Measurements from ENCODE around the gene PASD1. TPM values are rescaled to one million over a fixed set of nuclear protein-coding genes. Genes with fewer than 3 reads are reported as not detected.
"Not testable (repeated sequence)": the region's sequence is repeated elsewhere in the genome, so short reads cannot be mapped to it uniquely, and the experiment has no call there.

The PASD1 gene
- total RNA-seq, 1 donor from 2014 or later, result not detected

DNA sequence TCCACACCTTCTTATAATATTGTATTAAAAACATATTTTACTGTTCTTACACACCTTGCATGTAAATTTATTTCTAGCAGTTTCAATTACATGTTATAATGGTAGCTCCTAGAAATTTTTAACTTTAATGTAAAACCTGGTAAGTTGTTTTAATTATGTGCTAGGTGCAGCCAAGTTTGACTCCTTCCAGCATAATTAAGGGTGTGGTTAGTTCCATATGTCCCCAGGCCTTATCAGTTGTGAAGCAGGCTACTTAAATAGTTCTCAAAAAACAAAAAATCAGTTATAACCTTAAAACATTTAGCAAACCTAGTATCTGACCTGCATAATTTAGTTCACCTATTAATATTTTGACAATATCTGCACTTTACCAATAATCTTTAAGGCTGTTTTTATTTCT lies 26.9 kb upstream of the PASD1 start:
- Histone ChIP-seq H3K9me3 (replicated peaks) (no peaks in the 10 kb centered on the region), H3K4me3 (no peak overlapping the region)
- intact Hi-C loops (cut with micrococcal nuclease), result no loop called here

DNA sequence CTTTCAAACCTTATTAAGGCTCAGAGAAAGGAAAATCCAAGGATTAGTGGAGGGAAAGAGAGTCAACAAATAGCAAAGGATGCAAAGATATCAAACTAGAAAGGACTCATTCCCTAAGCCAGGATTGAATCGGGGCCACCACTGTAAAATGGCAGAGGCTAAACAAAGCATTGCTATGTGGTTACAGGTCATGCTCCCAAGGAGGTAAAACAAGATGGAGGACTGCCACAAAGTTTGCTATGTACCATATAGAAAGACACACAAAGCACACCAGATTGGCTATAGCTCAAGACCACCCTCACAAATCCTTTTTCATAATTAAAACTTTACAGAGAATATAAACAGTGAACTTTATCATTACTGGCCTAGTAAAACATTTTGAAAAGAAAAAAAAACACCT lies 25.9 kb upstream of the PASD1 start:
- intact Hi-C loops (cut with micrococcal nuclease), result no loop called here
- Histone ChIP-seq H3K36me3 (no peaks in the 10 kb centered on the region), H3K4me1 (no peaks in the 10 kb centered on the region), H3K4me3 (no peak overlapping the region), H3K27ac (replicated peaks) (no peak overlapping the region), H3K9me3 (replicated peaks) (no peaks in the 10 kb centered on the region), H3K27me3 (ENCODE audit: low read depth) (no peaks in the 10 kb centered on the region)
- no peak for DNase-seq
- TF ChIP-seq, protein P1, sequence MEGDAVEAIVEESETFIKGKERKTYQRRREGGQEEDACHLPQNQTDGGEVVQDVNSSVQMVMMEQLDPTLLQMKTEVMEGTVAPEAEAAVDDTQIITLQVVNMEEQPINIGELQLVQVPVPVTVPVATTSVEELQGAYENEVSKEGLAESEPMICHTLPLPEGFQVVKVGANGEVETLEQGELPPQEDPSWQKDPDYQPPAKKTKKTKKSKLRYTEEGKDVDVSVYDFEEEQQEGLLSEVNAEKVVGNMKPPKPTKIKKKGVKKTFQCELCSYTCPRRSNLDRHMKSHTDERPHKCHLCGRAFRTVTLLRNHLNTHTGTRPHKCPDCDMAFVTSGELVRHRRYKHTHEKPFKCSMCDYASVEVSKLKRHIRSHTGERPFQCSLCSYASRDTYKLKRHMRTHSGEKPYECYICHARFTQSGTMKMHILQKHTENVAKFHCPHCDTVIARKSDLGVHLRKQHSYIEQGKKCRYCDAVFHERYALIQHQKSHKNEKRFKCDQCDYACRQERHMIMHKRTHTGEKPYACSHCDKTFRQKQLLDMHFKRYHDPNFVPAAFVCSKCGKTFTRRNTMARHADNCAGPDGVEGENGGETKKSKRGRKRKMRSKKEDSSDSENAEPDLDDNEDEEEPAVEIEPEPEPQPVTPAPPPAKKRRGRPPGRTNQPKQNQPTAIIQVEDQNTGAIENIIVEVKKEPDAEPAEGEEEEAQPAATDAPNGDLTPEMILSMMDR (IDR thresholded peaks at IDR 0.05; ENCODE audit: borderline replicate concordance), result no peak

More for the DNA sequence above, 26.9 kb upstream of the PASD1 start:
- TF ChIP-seq, protein P1 (IDR thresholded peaks at IDR 0.05; ENCODE audit: borderline replicate concordance), result no peak
- H3K36me3 ChIP-seq, result no peaks in the 10 kb centered on the region
- no peaks in the 10 kb centered on the region for H3K4me1 ChIP-seq
- DNase-seq, result no peak
- no peak overlapping the region for H3K27ac ChIP-seq (replicated peaks)
- no peaks in the 10 kb centered on the region for H3K27me3 ChIP-seq (ENCODE audit: low read depth)

DNA sequence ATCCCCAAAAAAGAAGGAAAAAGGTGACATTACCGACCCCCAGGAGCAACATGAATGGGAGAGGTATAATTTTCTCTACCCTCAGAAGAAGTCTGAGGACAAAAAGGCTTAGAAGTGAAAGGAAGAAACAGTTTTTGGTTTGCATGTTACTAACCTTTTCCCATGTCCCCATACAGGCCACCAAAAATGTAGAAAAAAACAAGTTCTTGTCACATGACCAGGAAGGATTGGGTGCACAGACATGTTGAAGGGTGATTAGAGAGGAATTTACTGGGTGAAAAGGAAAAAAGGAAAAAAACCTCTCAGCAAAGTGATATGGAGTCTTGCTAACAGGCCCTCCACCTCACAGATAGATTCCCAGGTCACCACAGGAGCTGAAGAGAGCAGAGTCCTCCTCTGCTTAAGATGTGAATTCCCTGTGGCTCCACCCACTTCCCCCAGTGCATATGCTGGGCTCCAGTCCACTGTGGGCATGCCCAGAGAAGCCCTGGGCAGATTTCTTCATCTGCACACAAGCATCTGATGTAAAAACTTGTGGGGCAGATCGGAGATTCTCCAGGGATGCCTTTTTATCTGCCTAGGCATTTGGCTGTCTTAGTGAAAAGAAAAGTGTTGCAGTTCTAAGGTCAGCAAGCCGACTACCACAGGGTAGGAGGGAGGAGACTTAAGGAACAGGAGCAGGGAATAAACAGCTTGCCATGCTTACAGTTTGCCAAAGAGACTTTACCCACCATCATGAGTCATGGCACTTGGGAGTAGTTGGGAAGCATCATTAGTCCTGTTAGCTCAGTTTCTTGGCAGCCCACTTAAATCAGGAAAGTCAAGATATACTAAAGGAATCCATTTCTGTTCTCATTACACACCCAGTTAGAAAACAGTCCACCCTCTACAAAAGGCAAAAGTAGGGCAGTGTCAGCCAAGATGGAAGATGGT lies 25.0 kb upstream of the PASD1 start:
- no peak for DNase-seq
- H3K36me3 ChIP-seq, result no peaks in the 10 kb centered on the region
- H3K4me3 ChIP-seq, result no peak overlapping the region
- intact Hi-C loops (cut with micrococcal nuclease), result no loop called here
- H3K27ac ChIP-seq (replicated peaks), result no peak overlapping the region
- TF ChIP-seq, protein P1 (IDR thresholded peaks at IDR 0.05; ENCODE audit: borderline replicate concordance), result no peak
- no peaks in the 10 kb centered on the region for H3K4me1 ChIP-seq
- no peaks in the 10 kb centered on the region for H3K27me3 ChIP-seq (ENCODE audit: low read depth)
- H3K9me3 ChIP-seq (replicated peaks), result no peaks in the 10 kb centered on the region

DNA sequence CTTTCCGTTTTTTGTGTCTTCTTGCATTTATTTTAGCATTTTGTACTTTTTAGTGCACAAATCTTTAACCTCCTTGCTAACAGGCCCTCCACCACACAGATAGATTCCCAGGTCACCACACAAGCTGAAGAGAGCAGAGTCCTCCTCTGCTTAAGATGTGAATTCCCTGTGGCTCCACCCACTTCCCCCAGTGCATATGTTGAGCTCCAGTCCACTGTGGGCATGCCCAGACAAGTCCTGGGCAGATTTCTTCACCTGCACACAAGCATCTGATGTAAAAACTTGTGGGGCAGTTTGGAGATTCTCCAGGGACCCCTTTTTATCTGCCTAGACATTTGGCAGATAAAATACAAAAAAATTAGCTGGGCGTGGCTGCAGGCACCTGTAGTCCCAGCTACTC lies 19.8 kb upstream of the PASD1 start:
- Histone ChIP-seq H3K9me3 (replicated peaks) (no peaks in the 10 kb centered on the region), H3K27ac (replicated peaks) (no peak overlapping the region), H3K4me3 (no peak overlapping the region), H3K4me1 (no peaks in the 10 kb centered on the region), H3K36me3 (no peaks in the 10 kb centered on the region), H3K27me3 (ENCODE audit: low read depth) (peaks cover 5% of the 10 kb centered on the region)
- no peak for DNase-seq
- intact Hi-C loops (cut with micrococcal nuclease), result no loop called here
- TF ChIP-seq, protein P1 (IDR thresholded peaks at IDR 0.05; ENCODE audit: borderline replicate concordance), result no peak

DNA sequence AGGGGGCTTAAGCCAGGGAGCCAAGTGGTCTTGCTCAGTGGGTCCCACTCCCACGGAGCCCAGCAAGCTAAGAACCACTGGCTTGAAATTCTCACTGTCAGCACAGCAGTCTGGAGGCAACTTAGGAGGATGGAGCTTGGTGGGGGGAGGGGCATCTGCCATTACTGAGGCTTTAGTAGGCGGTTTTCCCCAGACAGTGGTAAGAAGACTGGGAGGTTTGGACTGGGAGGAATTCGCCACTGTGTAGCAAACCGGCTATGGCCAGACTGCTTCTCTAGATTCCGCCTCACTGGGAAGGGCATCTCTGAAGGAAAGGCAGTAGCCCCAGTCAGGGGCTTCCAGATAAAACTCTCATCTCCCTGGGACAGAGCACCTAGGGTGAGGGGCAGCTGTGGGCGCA lies 17.2 kb upstream of the PASD1 start:
- intact Hi-C loops (cut with micrococcal nuclease); H3K4me3 ChIP-seq; H3K36me3 ChIP-seq; DNase-seq; H3K27ac ChIP-seq (replicated peaks); H3K9me3 ChIP-seq (replicated peaks); H3K4me1 ChIP-seq; H3K27me3 ChIP-seq (ENCODE audit: low read depth): not testable (repeated sequence)

DNA sequence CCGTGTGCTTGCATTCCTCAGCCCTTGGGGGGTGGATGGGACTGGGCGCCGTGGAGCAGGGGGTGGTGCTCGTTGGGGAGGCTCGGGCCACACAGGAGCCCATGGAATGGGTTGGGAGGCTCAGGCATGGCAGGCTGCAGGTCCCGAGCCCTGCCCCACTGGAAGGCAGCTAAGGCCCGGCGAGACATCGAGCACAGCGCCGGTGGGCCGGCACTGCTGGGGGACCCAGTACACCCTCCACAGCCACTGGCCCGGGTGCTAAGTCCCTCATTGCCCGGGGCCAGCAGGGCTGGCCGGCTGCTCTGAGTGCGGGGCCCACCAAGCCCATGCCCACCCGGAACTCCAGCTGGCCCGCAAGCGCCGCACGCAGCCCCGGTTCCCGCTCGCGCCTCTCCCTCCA lies 12.3 kb upstream of the PASD1 start:
- H3K9me3 ChIP-seq (replicated peaks); H3K27me3 ChIP-seq (ENCODE audit: low read depth); H3K27ac ChIP-seq (replicated peaks); H3K36me3 ChIP-seq; H3K4me3 ChIP-seq; intact Hi-C loops (cut with micrococcal nuclease); H3K4me1 ChIP-seq; DNase-seq: not testable (repeated sequence)
